Fibroblast of lung (primary cell): Measurements from ENCODE around the gene TAS2R42. TPM values are rescaled to one million over a fixed set of nuclear protein-coding genes. Genes with fewer than 3 reads are reported as not detected.
A peak's percentile ranks its signal among the peaks of the same experiment; 100 is the strongest.

Experiments used
- DNase-seq, 2 donors: peaks; one replicate each; pipeline versions ENCODE4 v3.0.0 to v3.0.0-alpha.2; 2010; ENCODE audit warnings: low read depth in 2 of 2
- H2AFZ ChIP-seq: 2 replicates; pipeline ENCODE4 v1.5.1; 2012; ENCODE audit warnings: low read length, control low read depth, inconsistent platforms
- H3K27ac ChIP-seq: 2 replicates; pipeline ENCODE4 v1.5.1; 2011; ENCODE audit warnings: low read length, control low read depth; ENCODE audit not compliant: insufficient read depth
- H3K27me3 ChIP-seq: 2 replicates; pipeline ENCODE4 v1.5.1; 2011; ENCODE audit warnings: mild to moderate bottlenecking, low read length; ENCODE audit not compliant: control insufficient read depth, insufficient read depth
- H3K36me3 ChIP-seq: 2 replicates; pipeline ENCODE4 v1.5.1; 2011; ENCODE audit warnings: low read length; ENCODE audit not compliant: control insufficient read depth, insufficient read depth
- H3K4me1 ChIP-seq: 2 replicates; pipeline ENCODE4 v1.5.1; 2011; ENCODE audit warnings: low read length; ENCODE audit not compliant: control insufficient read depth, insufficient read depth; ENCODE audit errors: extremely low read depth
- H3K4me2 ChIP-seq: 2 replicates; pipeline ENCODE4 v1.5.1; 2011; ENCODE audit warnings: low read length, control low read depth; ENCODE audit not compliant: insufficient read depth; ENCODE audit errors: extremely low read depth
- H3K4me3 ChIP-seq, 4 experiments: fragments of 200-600 bp in 1 of 4; sonication (generic) in 1 of 4; replicated peaks in 1 of 4; 2 replicates each; pipeline ENCODE4 v1.5.1; 2011 to 2016; ENCODE audit warnings: low read length in 4 of 4, low read depth in 3 of 4, mild to moderate bottlenecking in 3 of 4, control low read depth in 2 of 4, inconsistent platforms in 1 of 4, mixed read lengths in 1 of 4; ENCODE audit not compliant: insufficient read depth in 1 of 4; ENCODE audit errors: control extremely low read depth in 1 of 4
- H3K79me2 ChIP-seq: 2 replicates; pipeline ENCODE4 v1.5.1; 2012; ENCODE audit warnings: mild to moderate bottlenecking, low read length, inconsistent platforms; ENCODE audit not compliant: control insufficient read depth, insufficient read depth
- H3K9ac ChIP-seq: 2 replicates; pipeline ENCODE4 v1.5.1; 2011; ENCODE audit warnings: mild to moderate bottlenecking, low read length, control low read depth; ENCODE audit not compliant: insufficient read depth
- H3K9me3 ChIP-seq: 2 replicates; pipeline ENCODE4 v1.5.1; 2012; ENCODE audit warnings: low read depth, low read length; ENCODE audit not compliant: control insufficient read depth, insufficient read depth
- H4K20me1 ChIP-seq: 2 replicates; pipeline ENCODE4 v1.5.1; 2011; ENCODE audit warnings: low read length; ENCODE audit not compliant: control insufficient read depth, insufficient read depth; ENCODE audit errors: extremely low read depth
- EZH2 ChIP-seq: IDR thresholded peaks from 2 replicates; pipeline ENCODE4 v1.5.1; 2012; ENCODE audit warnings: low read length, control low read depth, mild to moderate bottlenecking; ENCODE audit errors: missing control alignments
- polyA plus RNA-seq, 2 donors: library from polyadenylated mRNA; depleted of rRNA in 1 of 2; stranded (reverse) in 1 of 2; unstranded in 1 of 2; fragments of >200 nt; gene quantifications; 2 replicates each; pipeline ENCODE4 v1.2.1, GENCODE V29; 2011 to 2012; ENCODE audit warnings: missing spikeins in 1 of 2
- total RNA-seq: library from RNA; depleted of rRNA; stranded (reverse); fragments of >200 nt; gene quantifications from 2 replicates; pipeline ENCODE4 v1.2.1, GENCODE V29; 2014
- TF ChIP-seq, protein P1 (sequence below), 2 donors: IDR thresholded peaks in 1 of 2; conservative IDR thresholded peaks in 1 of 2; 1 replicate in 1 of 2; 2 replicates in 1 of 2; pipeline ENCODE4 v1.5.1; 2011 to 2012; ENCODE audit warnings: low read length in 2 of 2, control low read depth in 1 of 2, inconsistent platforms in 1 of 2, low read depth in 1 of 2, mild to moderate bottlenecking in 1 of 2

Gene TAS2R42
- total and polyA plus RNA-seq, 2 donors (not counting 1 experiment from before 2014, with no cell fraction given): not detected

DNA sequence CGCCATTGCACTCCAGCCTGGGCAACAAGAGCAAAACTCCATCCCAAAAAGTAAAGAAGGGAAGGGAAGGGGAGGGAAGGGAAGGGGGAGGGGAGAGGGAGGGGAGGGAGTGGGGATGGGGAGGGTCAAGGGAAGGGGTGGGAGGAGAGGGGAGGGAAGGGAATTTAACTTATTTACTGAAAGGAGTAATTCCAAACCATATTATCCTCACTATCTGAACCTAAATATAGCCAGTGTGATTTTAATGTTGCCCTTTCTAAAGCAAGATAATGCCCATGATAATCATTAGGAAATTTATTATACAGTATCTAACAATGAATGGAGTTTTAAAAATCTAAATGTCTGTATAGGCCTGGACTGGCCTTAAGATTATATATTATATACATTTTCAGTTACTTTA, 8.5 kb downstream of the TAS2R42 start:
- Histone ChIP-seq H3K9ac (no peak overlapping the region), H3K4me1 (no peaks in the 10 kb centered on the region), H2AFZ (no peak overlapping the region), H3K27ac (no peak overlapping the region), H3K9me3 (no peaks in the 10 kb centered on the region), H3K27me3 (no peaks in the 10 kb centered on the region), H4K20me1 (no peaks in the 10 kb centered on the region), H3K4me3 (no peak overlapping the region), H3K36me3 (no peaks in the 10 kb centered on the region), H3K4me2 (no peak overlapping the region), H3K79me2 (peaks cover 11% of the 10 kb centered on the region)
- TF ChIP-seq, protein P1, sequence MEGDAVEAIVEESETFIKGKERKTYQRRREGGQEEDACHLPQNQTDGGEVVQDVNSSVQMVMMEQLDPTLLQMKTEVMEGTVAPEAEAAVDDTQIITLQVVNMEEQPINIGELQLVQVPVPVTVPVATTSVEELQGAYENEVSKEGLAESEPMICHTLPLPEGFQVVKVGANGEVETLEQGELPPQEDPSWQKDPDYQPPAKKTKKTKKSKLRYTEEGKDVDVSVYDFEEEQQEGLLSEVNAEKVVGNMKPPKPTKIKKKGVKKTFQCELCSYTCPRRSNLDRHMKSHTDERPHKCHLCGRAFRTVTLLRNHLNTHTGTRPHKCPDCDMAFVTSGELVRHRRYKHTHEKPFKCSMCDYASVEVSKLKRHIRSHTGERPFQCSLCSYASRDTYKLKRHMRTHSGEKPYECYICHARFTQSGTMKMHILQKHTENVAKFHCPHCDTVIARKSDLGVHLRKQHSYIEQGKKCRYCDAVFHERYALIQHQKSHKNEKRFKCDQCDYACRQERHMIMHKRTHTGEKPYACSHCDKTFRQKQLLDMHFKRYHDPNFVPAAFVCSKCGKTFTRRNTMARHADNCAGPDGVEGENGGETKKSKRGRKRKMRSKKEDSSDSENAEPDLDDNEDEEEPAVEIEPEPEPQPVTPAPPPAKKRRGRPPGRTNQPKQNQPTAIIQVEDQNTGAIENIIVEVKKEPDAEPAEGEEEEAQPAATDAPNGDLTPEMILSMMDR (conservative IDR thresholded peaks at IDR 0.05 in 1 of 2, IDR thresholded peaks at IDR 0.05 in 1 of 2; ENCODE audit: low read depth in 1 of 2, low read length in 2 of 2): no peak
- no peak for TF ChIP-seq EZH2
- no peak for DNase-seq

DNA sequence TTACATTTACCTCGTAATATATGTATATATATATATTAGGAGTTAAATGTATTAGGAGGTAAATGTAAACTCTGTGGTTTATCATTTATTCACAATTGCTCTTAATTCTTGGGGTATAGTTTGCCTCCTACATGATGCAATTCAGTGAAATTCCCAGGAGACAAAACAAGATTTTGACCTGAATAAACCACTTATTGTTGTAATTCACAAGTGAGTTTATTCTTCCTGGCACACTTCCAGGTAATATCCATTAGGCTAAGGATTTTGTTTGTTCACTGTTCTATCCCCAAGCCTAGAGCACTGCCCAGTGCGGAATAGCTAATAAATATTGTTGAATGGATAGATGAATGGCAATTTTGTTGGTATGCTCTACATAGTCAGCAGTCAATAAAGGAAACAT, 12.7 kb downstream of the TAS2R42 start:
- Histone ChIP-seq H4K20me1 (no peaks in the 10 kb centered on the region), H2AFZ (no peak overlapping the region), H3K79me2 (peaks cover 46% of the 10 kb centered on the region), H3K4me1 (no peaks in the 10 kb centered on the region), H3K27ac (no peak overlapping the region), H3K4me2 (no peak overlapping the region), H3K4me3 (no peak overlapping the region), H3K9ac (no peak overlapping the region), H3K27me3 (no peaks in the 10 kb centered on the region), H3K9me3 (no peaks in the 10 kb centered on the region), H3K36me3 (no peaks in the 10 kb centered on the region)
- peak in 1 of 2 donors; percentile 56 for DNase-seq
- TF ChIP-seq EZH2: no peak
- TF ChIP-seq, protein P1 (conservative IDR thresholded peaks at IDR 0.05 in 1 of 2, IDR thresholded peaks at IDR 0.05 in 1 of 2; ENCODE audit: low read depth in 1 of 2, low read length in 2 of 2): no peak

DNA sequence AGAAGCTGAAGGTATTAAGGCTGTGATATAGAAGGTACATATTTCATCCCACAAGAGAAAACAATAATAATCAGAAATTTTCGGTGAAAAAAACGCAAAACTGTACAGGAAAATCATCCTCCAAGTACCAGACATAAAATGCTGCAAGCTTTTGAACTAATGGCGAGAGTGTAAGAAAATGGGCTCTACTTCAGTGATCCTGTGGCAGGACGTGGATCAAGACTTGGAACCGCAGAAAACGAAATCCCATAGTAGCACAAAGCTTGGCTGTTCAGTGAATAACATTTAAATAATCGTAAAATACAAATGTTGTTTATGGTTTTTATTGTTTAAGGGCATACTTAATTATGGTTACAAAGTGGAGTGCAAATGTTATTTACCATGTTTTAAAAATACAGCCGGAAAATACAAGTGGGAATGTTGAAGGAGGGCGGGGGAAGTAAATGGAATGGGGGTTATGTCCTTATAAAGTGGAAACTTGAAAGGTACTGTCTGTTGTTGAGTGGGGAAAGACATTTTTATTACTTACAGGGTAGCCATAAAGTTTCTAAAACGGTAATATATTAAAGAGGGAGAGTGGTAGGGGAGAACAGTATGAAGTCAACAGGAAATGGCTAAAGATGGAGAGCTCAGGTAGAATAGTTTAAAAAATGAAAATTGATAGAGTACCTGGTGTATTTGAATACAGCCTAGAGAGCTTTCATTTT, 14.6 kb downstream of the TAS2R42 start:
- Histone ChIP-seq H3K9me3 (no peaks in the 10 kb centered on the region), H3K79me2 (peaks cover 57% of the 10 kb centered on the region), H3K4me1 (no peaks in the 10 kb centered on the region), H3K4me3 (peak overlapping the region; percentile 62 to 94 (median 72)), H3K27me3 (no peaks in the 10 kb centered on the region), H3K27ac (peak overlapping the region; percentile 94), H3K36me3 (no peaks in the 10 kb centered on the region), H3K4me2 (peak overlapping the region; percentile 70), H2AFZ (peak overlapping the region; percentile 72), H3K9ac (peak overlapping the region; percentile 97), H4K20me1 (no peaks in the 10 kb centered on the region)
- TF ChIP-seq, protein P1 (conservative IDR thresholded peaks at IDR 0.05 in 1 of 2, IDR thresholded peaks at IDR 0.05 in 1 of 2; ENCODE audit: low read depth in 1 of 2, low read length in 2 of 2): no peak
- TF ChIP-seq EZH2: no peak
- DNase-seq: peak; percentile 30 to 43
